ENCODE results near the gene TXN.
A peak's percentile ranks its signal among the peaks of the same experiment; 100 is the strongest.

Gene TXN

DNA sequence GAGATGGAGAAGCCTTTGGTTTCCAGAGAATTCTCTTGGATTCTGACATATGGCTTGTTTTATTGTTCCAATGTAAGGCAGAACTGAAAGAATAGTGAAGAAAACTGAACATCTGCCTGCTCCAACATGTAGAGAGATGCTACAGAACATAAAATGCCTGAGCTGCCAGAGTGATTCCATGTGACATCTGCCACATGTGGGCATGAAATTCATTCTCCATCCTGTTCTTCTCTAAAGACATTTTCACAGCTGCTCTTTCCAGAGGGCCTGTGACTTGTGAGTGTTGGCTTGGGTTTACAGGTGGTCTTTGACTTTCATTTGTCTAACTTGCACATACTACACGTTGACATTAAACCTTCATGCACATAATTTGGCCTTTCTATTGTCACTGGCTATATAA, 33.7 kb upstream of the TXN start:
- no peak for DNase-seq (ENCODE audit: extremely low spot score)
- ChIA-PET CTCF (no interaction called here), POLR2A (no interaction called here)
- TF ChIP-seq L3MBTL2 (conservative IDR thresholded peaks at IDR 0.05) (no peak), SUZ12 (IDR thresholded peaks at IDR 0.05) (no peak), TARDBP (IDR thresholded peaks at IDR 0.05) (no peak), FOXA1 (IDR thresholded peaks at IDR 0.05) (no peak), ARNT (IDR thresholded peaks at IDR 0.05) (no peak), LEF1 (IDR thresholded peaks at IDR 0.05; ENCODE audit: borderline replicate concordance) (no peak), FOXK2 (IDR thresholded peaks at IDR 0.05) (no peak), HDGF (IDR thresholded peaks at IDR 0.05; ENCODE audit: borderline replicate concordance) (no peak)

DNA sequence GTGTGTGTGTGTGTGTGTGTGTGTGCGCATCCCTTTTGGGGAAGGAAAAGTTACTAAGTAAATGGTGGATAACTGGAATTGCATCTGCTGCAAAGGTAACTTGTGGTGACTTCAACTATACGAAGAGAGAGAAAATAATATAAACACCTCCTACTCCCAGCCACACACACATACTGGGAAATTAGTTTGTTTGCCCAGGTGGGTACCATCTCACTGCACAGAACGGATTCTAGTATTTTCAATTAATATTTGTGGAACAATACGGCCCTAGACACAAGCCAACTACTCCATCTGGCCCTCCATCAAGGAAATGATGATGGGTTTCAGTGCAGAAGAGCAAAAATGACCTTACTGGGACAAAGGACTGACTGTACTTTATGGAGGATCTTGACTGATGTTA, 32.2 kb upstream of the TXN start:
- DNase-seq (ENCODE audit: extremely low spot score): no peak
- no peak for TF ChIP-seq SUZ12 (IDR thresholded peaks at IDR 0.05)
- TF ChIP-seq ELF4 (IDR thresholded peaks at IDR 0.05): no peak
- no peak for TF ChIP-seq L3MBTL2 (conservative IDR thresholded peaks at IDR 0.05)
- no peak for TF ChIP-seq LEF1 (IDR thresholded peaks at IDR 0.05; ENCODE audit: borderline replicate concordance)
- TF ChIP-seq HDGF (IDR thresholded peaks at IDR 0.05; ENCODE audit: borderline replicate concordance): no peak
- TF ChIP-seq FOXA1 (IDR thresholded peaks at IDR 0.05): no peak
- TF ChIP-seq FOXK2 (IDR thresholded peaks at IDR 0.05): no peak
- ChIA-PET POLR2A (no interaction called here), CTCF (no interaction called here)

DNA sequence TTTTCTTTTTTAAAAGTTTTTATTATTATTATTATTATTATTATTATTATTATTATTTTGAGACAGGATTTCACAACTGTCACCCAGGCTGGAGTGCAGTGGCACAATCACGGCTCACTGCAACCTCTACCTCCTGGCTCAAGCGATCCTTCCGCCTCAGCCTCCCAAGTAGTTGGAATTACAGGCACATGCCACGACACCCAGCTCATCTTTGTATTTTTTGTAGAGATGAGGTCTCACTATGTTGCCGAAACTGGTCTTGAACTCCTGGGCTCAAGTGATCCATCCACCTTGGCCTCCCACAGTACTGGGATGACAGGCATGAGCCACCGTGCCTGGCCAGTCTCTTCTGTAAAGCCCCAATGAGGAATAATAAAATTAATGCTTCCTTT, 31.0 kb upstream of the TXN start:
- no peak for DNase-seq (ENCODE audit: extremely low spot score)
- ChIA-PET CTCF (no interaction called here), POLR2A (no interaction called here)
- no peak for TF ChIP-seq ELF4 (IDR thresholded peaks at IDR 0.05)
- TF ChIP-seq FOXK2 (IDR thresholded peaks at IDR 0.05): no peak
- no peak for TF ChIP-seq FOXM1 (IDR thresholded peaks at IDR 0.05; ENCODE audit: borderline replicate concordance)
- no peak for TF ChIP-seq L3MBTL2 (conservative IDR thresholded peaks at IDR 0.05)

DNA sequence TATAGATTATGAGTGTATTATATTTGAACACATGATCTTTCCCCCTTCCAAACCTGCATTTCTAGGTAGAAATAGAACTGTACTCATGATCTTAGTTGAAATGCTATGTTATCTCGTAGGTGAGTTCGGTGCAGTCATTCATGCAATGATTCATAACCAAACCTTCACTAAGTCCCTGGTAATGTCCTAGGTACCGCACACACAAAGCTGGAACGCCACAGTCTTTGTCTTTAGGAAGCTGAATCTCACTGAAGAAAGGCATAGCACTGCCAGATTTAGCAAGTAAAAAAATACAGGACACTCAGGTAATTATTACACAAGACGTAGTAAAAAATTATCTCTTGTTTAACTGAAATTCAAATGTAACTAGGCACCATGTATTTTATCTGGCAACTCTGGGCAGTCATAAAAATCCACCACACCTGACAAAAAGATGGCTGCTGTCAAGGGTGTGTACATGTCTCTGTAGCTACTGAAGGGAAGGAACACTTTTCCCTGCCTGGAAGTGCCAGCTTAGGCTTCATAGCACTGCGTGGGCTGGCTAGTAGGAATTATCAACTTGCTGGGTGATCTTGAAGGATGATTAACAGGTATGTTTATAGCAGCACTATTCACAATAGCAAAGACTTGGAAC, 28.0 kb upstream of the TXN start:
- POLR2A ChIA-PET: interaction anchor here (1.7 kb wide), 1 partner anchor 28 kb away, joined by 4 read pairs; the partner anchor contains the start of gene TXN
- TF ChIP-seq HDGF (IDR thresholded peaks at IDR 0.05; ENCODE audit: borderline replicate concordance) (no peak), SP1 (IDR thresholded peaks at IDR 0.05) (no peak), CTBP1 (IDR thresholded peaks at IDR 0.05; ENCODE audit: borderline replicate concordance) (no peak)
- TF ChIP-seq, protein P1, sequence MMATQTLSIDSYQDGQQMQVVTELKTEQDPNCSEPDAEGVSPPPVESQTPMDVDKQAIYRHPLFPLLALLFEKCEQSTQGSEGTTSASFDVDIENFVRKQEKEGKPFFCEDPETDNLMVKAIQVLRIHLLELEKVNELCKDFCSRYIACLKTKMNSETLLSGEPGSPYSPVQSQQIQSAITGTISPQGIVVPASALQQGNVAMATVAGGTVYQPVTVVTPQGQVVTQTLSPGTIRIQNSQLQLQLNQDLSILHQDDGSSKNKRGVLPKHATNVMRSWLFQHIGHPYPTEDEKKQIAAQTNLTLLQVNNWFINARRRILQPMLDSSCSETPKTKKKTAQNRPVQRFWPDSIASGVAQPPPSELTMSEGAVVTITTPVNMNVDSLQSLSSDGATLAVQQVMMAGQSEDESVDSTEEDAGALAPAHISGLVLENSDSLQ (IDR thresholded peaks at IDR 0.05): no peak
- CTCF ChIA-PET: no interaction called here
- DNase-seq (ENCODE audit: extremely low spot score): no peak

DNA sequence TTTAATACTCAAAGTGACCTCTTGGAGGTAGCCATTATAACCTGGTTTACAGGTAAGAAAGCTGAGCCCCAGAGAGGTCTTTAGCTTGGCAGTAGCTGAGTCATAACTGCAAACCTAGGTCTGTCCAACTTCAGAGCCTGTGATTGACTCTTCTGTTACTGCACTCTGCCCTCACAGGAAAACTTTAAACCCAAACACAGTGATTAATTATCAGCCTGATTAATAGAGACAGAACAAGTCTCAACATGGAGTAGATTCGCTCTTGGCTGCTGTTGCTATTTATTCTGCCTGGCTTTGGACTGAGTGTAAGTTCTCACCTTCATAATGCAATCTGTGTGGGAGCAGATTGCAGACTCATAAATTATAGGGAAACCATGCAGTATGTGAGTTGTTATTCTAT, 27.4 kb upstream of the TXN start:
- POLR2A ChIA-PET: interaction anchor here (1.7 kb wide), 1 partner anchor 27 kb away, joined by 4 read pairs; the partner anchor contains the start of gene TXN

DNA sequence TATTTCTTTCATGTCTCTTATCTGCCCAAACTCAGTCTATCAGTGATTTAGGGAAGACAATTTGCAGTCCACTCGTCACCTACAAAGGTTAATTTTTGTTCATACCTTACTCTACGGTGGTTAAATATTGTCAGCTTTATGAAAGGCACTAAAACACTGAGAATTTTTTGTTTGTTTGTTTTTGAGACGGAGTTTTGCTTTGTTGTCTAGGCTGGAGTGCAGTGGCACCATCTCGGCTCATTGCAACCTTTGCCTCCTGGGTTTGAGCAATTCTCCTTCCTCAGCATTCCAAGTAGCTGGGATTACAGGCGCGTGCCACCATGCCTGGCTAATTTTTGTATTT, 26.4 kb upstream of the TXN start:
- TF ChIP-seq NFRKB (IDR thresholded peaks at IDR 0.05) (no peak), FOXA1 (IDR thresholded peaks at IDR 0.05) (no peak), HDGF (IDR thresholded peaks at IDR 0.05; ENCODE audit: borderline replicate concordance) (no peak)
- ChIA-PET POLR2A (interaction anchor here (0.9 to 1.7 kb wide), 2 partner anchors 26 kb away, joined by 4 read pairs; partner anchors contain the start of gene TXN), CTCF (no interaction called here)
- DNase-seq (ENCODE audit: extremely low spot score): no peak

More for the DNA sequence above, 27.4 kb upstream of the TXN start:
- TF ChIP-seq HDGF (IDR thresholded peaks at IDR 0.05; ENCODE audit: borderline replicate concordance) (no peak), ZNF384 (IDR thresholded peaks at IDR 0.05) (no peak), SUZ12 (IDR thresholded peaks at IDR 0.05) (no peak), ARNT (IDR thresholded peaks at IDR 0.05) (no peak), ELF4 (IDR thresholded peaks at IDR 0.05) (no peak)
- CTCF ChIA-PET: no interaction called here
- no peak for DNase-seq (ENCODE audit: extremely low spot score)

DNA sequence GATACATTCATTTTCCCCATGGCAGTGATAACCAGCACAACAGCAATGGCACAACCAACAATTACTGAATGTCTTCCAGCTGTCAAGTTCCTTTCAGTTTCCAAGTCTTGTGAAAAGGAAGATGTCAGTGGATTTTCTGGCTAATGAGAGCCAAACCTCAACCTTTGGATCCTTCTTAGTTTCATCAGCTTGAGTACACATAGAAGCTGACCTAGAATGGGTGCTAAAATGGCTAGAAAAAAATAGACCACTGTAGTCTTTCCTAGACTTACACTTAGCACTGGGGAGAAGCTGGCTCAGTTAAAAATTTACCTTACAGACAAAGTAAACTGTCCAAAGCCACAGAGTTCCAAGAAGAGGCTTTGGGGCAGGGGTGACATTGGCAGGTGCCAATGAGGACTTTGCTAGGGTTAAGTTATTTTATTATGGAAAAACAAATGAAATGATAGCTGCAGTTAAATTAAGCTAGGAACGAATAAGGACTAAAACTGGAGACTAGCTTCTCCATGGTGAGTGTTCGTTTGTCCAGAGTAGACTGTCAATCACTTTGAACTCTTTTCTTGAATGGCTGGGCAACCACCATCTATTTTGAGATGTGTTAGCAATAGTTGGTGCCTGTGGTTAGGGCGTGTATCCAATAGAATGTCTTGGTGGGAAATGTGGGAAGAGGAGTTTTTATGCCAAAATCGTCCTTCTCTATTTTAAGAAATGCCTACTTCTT, 25.9 kb upstream of the TXN start:
- CTCF ChIA-PET: no interaction called here
- TF ChIP-seq ZNF384 (IDR thresholded peaks at IDR 0.05) (no peak), ELF4 (IDR thresholded peaks at IDR 0.05) (no peak), ARNT (IDR thresholded peaks at IDR 0.05) (no peak), SUZ12 (IDR thresholded peaks at IDR 0.05) (no peak), FOXA1 (IDR thresholded peaks at IDR 0.05) (no peak), NFRKB (IDR thresholded peaks at IDR 0.05) (no peak), FOXM1 (IDR thresholded peaks at IDR 0.05; ENCODE audit: borderline replicate concordance) (no peak)
- TF ChIP-seq, protein P1 (IDR thresholded peaks at IDR 0.05): peak; percentile 16; the same call in 1 of the 2 replicates
- no peak for DNase-seq (ENCODE audit: extremely low spot score)
- POLR2A ChIA-PET: interaction anchor here (0.9 kb wide), 1 partner anchor 26 kb away, joined by 4 read pairs; the partner anchor contains the start of gene TXN

DNA sequence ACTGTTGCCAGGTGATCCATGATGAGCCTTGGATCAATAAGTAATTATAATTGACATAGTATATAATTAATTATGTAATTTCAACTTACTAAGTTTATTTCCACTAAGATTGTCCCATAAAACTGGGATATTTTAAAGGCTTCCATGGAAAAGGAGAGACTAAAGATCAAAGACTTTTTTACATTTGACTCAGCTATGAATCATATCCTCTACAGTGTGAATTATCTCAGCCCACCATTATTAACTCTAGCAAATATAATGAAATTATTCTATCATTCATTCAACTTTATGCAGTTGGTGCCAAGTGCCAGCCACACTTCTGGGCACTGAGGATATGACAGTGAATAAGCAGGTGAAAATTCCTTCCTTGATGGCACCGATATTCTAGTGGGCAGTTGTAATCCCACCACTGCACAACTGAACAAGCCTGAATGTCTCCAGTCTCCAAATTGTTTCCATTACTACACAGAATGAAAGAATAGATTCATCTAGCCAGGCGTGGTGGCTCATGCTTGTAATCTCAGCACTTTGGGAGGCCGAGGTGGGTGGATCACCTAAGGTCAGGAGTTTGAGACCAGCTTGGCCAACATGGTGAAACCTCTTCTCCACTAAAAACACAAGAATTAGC, 21.9 kb upstream of the TXN start:
- CTCF ChIA-PET: no interaction called here
- DNase-seq (ENCODE audit: extremely low spot score): no peak
- POLR2A ChIA-PET: interaction anchor here (1.0 kb wide), 1 partner anchor 22 kb away, joined by 3 read pairs; the partner anchor contains the start of gene TXN
- TF ChIP-seq ELF4 (IDR thresholded peaks at IDR 0.05): no peak
- TF ChIP-seq, protein P1 (IDR thresholded peaks at IDR 0.05): no peak
- TF ChIP-seq ARNT (IDR thresholded peaks at IDR 0.05): no peak
- no peak for TF ChIP-seq FOXA1 (IDR thresholded peaks at IDR 0.05)
- TF ChIP-seq BHLHE40 (IDR thresholded peaks at IDR 0.05; ENCODE audit: borderline replicate concordance): no peak
- TF ChIP-seq ZNF384 (IDR thresholded peaks at IDR 0.05): no peak
- no peak for TF ChIP-seq FOXK2 (IDR thresholded peaks at IDR 0.05)
- TF ChIP-seq HDGF (IDR thresholded peaks at IDR 0.05; ENCODE audit: borderline replicate concordance): no peak
- TF ChIP-seq SUZ12 (IDR thresholded peaks at IDR 0.05): no peak
- no peak for TF ChIP-seq CTBP1 (IDR thresholded peaks at IDR 0.05; ENCODE audit: borderline replicate concordance)
- TF ChIP-seq NFRKB (IDR thresholded peaks at IDR 0.05): no peak
- no peak for TF ChIP-seq FOXM1 (IDR thresholded peaks at IDR 0.05; ENCODE audit: borderline replicate concordance)
- no peak for TF ChIP-seq L3MBTL2 (conservative IDR thresholded peaks at IDR 0.05)
- TF ChIP-seq TARDBP (IDR thresholded peaks at IDR 0.05): no peak
- no peak for TF ChIP-seq SP1 (IDR thresholded peaks at IDR 0.05)
